GM23338 (cell line): Measurements from ENCODE around the gene ITGA4. TPM values are rescaled to one million over a fixed set of nuclear protein-coding genes. Genes with fewer than 3 reads are reported as not detected.

ENCODE experiments used
- ATAC-seq: fragments of 200-7000 bp; cut with Tn5 transposase; 3 replicates; pipeline ENCODE4 v1.9.1; 2020
- DNase-seq: peaks from one replicate; pipeline ENCODE4 v3.0.0-alpha.2; 2015; ENCODE audit warnings: low spot score
- H2AFZ ChIP-seq: fragments of 200-600 bp; sonication (generic); 2 replicates; pipeline ENCODE4 v1.8.0; 2016; ENCODE audit warnings: antibody characterized with exemption, mild to moderate bottlenecking, moderate library complexity
- H3F3A ChIP-seq: fragments of 200-600 bp; sonication (generic); replicated peaks from 2 replicates; pipeline ENCODE4 v1.8.0; 2017; ENCODE audit warnings: antibody characterized with exemption, mixed run types, low read depth
- H3K27ac ChIP-seq: fragments of 200-600 bp; sonication (generic); 2 replicates; pipeline ENCODE4 v1.6.1; 2016; ENCODE audit warnings: low read depth
- H3K27me3 ChIP-seq: fragments of 200-600 bp; sonication (generic); 2 replicates; pipeline ENCODE4 v1.8.0; 2016; ENCODE audit warnings: mild to moderate bottlenecking, mixed run types, moderate library complexity; ENCODE audit not compliant: insufficient read depth
- H3K36me3 ChIP-seq: fragments of 200-600 bp; sonication (generic); 2 replicates; pipeline ENCODE4 v1.8.0; 2016; ENCODE audit warnings: mild to moderate bottlenecking; ENCODE audit not compliant: insufficient read depth
- H3K4me1 ChIP-seq: fragments of 200-600 bp; sonication (generic); 2 replicates; pipeline ENCODE4 v1.8.0; 2016; ENCODE audit warnings: mild to moderate bottlenecking, moderate library complexity; ENCODE audit not compliant: insufficient read depth
- H3K4me2 ChIP-seq: fragments of 200-600 bp; sonication (generic); 2 replicates; pipeline ENCODE4 v1.7.1; 2017; ENCODE audit warnings: mixed run types
- H3K4me3 ChIP-seq: fragments of 200-600 bp; sonication (generic); 2 replicates; pipeline ENCODE4 v1.6.1; 2016; ENCODE audit warnings: mixed run types
- H3K79me2 ChIP-seq: fragments of 200-600 bp; sonication (generic); replicated peaks from 2 replicates; pipeline ENCODE4 v1.8.0; 2017; ENCODE audit warnings: mild to moderate bottlenecking; ENCODE audit not compliant: insufficient read depth
- H3K9me2 ChIP-seq: fragments of 200-600 bp; sonication (generic); 2 replicates; pipeline ENCODE4 v1.8.0; 2017; ENCODE audit not compliant: insufficient read depth
- H4K20me1 ChIP-seq: fragments of 200-600 bp; sonication (generic); replicated peaks from 2 replicates; pipeline ENCODE4 v1.8.0; 2017; ENCODE audit warnings: mild to moderate bottlenecking; ENCODE audit not compliant: insufficient read depth
- H3K27ac Mint-ChIP-seq: 2 replicates; pipeline ENCODE4 v1.8.0; 2020; ENCODE audit warnings: inconsistent platforms, mild to moderate bottlenecking, moderate library complexity, mixed read lengths
- H3K27me3 Mint-ChIP-seq: 3 replicates; pipeline ENCODE4 v1.8.0; 2022; ENCODE audit warnings: low read depth, mild to moderate bottlenecking, moderate library complexity, mixed read lengths, inconsistent platforms; ENCODE audit not compliant: insufficient read depth, poor library complexity
- H3K36me3 Mint-ChIP-seq: 3 replicates; pipeline ENCODE4 v1.8.0; 2021; ENCODE audit warnings: low read depth, mild to moderate bottlenecking, inconsistent platforms, moderate library complexity, mixed read lengths
- H3K4me1 Mint-ChIP-seq: 3 replicates; pipeline ENCODE4 v1.8.0; 2020; ENCODE audit warnings: mild to moderate bottlenecking, inconsistent platforms, mixed read lengths
- H3K4me3 Mint-ChIP-seq: 3 replicates; pipeline ENCODE4 v1.8.0; 2021; ENCODE audit warnings: moderate library complexity, mild to moderate bottlenecking, inconsistent platforms, mixed read lengths
- H3K9me3 Mint-ChIP-seq: 3 replicates; pipeline ENCODE4 v1.8.0; 2020; ENCODE audit warnings: moderate library complexity, mild to moderate bottlenecking, inconsistent platforms, mixed read lengths
- CREB1 ChIP-seq: fragments of 250-450 bp; sonication (Bioruptor Pico); IDR thresholded peaks from 2 replicates; pipeline ENCODE4 v1.5.0; 2020; ENCODE audit warnings: low read depth, mild to moderate bottlenecking, moderate library complexity
- EZH2 ChIP-seq: fragments of 200-600 bp; sonication (generic); IDR thresholded peaks from one replicate; pipeline ENCODE4 v1.8.0; 2017; ENCODE audit warnings: antibody characterized with exemption, mild to moderate bottlenecking, low read depth; ENCODE audit not compliant: unreplicated experiment
- EZH2phosphoT487 ChIP-seq: fragments of 200-600 bp; sonication (generic); IDR thresholded peaks from one replicate; pipeline ENCODE4 v1.8.1; 2018; ENCODE audit warnings: antibody characterized with exemption; ENCODE audit not compliant: unreplicated experiment
- JUNB ChIP-seq: IDR thresholded peaks from one replicate; pipeline ENCODE4 v1.6.1; 2016; ENCODE audit warnings: antibody characterized with exemption; ENCODE audit not compliant: unreplicated experiment
- NANOG ChIP-seq: IDR thresholded peaks from 2 replicates; pipeline ENCODE4 v1.6.1; 2016; ENCODE audit warnings: antibody characterized with exemption, borderline replicate concordance
- POLR2AphosphoS5 ChIP-seq: IDR thresholded peaks from 2 replicates; pipeline ENCODE4 v1.6.1; 2016; ENCODE audit warnings: antibody characterized with exemption, low read depth
- REST ChIP-seq: IDR thresholded peaks from one replicate; pipeline ENCODE4 v1.6.1; 2018; ENCODE audit warnings: antibody characterized with exemption; ENCODE audit not compliant: unreplicated experiment
- STAT1 ChIP-seq: IDR thresholded peaks from one replicate; pipeline ENCODE4 v1.6.1; 2016; ENCODE audit warnings: antibody characterized with exemption; ENCODE audit not compliant: unreplicated experiment
- ZNF114 ChIP-seq: fragments of 250-450 bp; sonication (Bioruptor Pico); IDR thresholded peaks from 2 replicates; pipeline ENCODE4 v1.5.0; 2020; ENCODE audit warnings: mild to moderate bottlenecking, moderate library complexity
- ZNF331 ChIP-seq: fragments of 250-450 bp; sonication (Bioruptor Pico); IDR thresholded peaks from 2 replicates; pipeline ENCODE4 v1.5.0; 2020; ENCODE audit warnings: low read depth, mild to moderate bottlenecking, moderate library complexity
- polyA plus RNA-seq: library from polyadenylated mRNA; unstranded; fragments of >200 nt; fragmentation: Nextera tagmentation; extraction: Ambion mirVana; gene quantifications from 2 replicates; pipeline ENCODE4 v1.2.1, GENCODE V29; 2016
- total RNA-seq: library from RNA; depleted of rRNA; stranded (reverse); fragments of >200 nt; shearing (Covaris generic); gene quantifications from 2 replicates; pipeline ENCODE4 v1.2.3, GENCODE V29; 2014
- TF ChIP-seq, protein P1 (sequence below), 2 experiments: fragments of 200-600 bp in 1 of 2; sonication (generic) in 1 of 2; conservative IDR thresholded peaks; 2 replicates each; pipeline versions ENCODE4 v1.5.1 to v1.6.1; 2016 to 2017; ENCODE audit warnings: antibody characterized with exemption in 2 of 2, low read depth in 2 of 2, mild to moderate bottlenecking in 2 of 2, moderate library complexity in 1 of 2
- TF ChIP-seq, protein P2 (sequence below): IDR thresholded peaks from 2 replicates; pipeline ENCODE4 v1.6.1; 2016; ENCODE audit warnings: antibody characterized with exemption

ITGA4 gene
- total and polyA plus RNA-seq, 2 experiments from 2014 or later: 1.2 to 4.6 TPM

DNA sequence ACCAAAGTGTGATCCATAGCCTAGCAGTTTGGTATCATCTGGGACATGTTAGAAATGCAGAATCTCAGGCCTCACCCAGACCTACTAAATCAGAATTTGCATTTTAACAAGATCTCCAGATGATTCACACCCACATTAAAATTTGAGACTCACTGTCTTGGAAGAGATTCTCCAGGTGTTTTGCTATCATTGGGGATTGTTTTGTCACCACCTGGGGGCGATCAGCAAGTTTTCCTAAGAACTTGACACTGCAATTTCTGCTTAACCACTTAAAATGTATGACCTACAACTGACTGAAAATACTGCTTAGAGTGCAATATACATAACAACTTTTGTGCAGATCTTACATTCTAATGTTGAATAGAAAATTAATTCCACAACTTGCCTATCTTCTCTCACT, 18.9 kb upstream of the ITGA4 start:
- H3K27ac Mint-ChIP-seq: no peak overlapping the region
- H3K9me3 Mint-ChIP-seq: peaks cover 2% of the 10 kb centered on the region; the same call in 1 of the 3 replicates
- Histone ChIP-seq H3K79me2 (no peaks in the 10 kb centered on the region), H3K4me1 (no peaks in the 10 kb centered on the region), H3F3A (no peaks in the 10 kb centered on the region), H3K27ac (no peak overlapping the region), H3K4me3 (no peak overlapping the region), H3K9me2 (no peaks in the 10 kb centered on the region), H4K20me1 (no peaks in the 10 kb centered on the region), H3K27me3 (no peaks in the 10 kb centered on the region), H2AFZ (no peak overlapping the region), H3K36me3 (no peaks in the 10 kb centered on the region), H3K4me2 (no peak overlapping the region)
- H3K4me1 Mint-ChIP-seq: peaks cover 13% of the 10 kb centered on the region; the same call in 2 of the 3 replicates
- H3K27me3 Mint-ChIP-seq: no peaks in the 10 kb centered on the region
- peak; percentile 67 for DNase-seq
- peaks cover 7% of the 10 kb centered on the region; the same call in 1 of the 3 replicates for H3K36me3 Mint-ChIP-seq
- ATAC-seq: peak; percentile 63
- no peak overlapping the region for H3K4me3 Mint-ChIP-seq
- TF ChIP-seq CREB1 (CRISPR knock-in tag): no peak
- TF ChIP-seq POLR2AphosphoS5: no peak
- no peak for TF ChIP-seq REST
- TF ChIP-seq EZH2phosphoT487: no peak
- no peak for TF ChIP-seq EZH2
- TF ChIP-seq NANOG: no peak
- TF ChIP-seq JUNB: no peak
- TF ChIP-seq, protein P1, sequence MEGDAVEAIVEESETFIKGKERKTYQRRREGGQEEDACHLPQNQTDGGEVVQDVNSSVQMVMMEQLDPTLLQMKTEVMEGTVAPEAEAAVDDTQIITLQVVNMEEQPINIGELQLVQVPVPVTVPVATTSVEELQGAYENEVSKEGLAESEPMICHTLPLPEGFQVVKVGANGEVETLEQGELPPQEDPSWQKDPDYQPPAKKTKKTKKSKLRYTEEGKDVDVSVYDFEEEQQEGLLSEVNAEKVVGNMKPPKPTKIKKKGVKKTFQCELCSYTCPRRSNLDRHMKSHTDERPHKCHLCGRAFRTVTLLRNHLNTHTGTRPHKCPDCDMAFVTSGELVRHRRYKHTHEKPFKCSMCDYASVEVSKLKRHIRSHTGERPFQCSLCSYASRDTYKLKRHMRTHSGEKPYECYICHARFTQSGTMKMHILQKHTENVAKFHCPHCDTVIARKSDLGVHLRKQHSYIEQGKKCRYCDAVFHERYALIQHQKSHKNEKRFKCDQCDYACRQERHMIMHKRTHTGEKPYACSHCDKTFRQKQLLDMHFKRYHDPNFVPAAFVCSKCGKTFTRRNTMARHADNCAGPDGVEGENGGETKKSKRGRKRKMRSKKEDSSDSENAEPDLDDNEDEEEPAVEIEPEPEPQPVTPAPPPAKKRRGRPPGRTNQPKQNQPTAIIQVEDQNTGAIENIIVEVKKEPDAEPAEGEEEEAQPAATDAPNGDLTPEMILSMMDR (conservative IDR thresholded peaks at IDR 0.05; ENCODE audit: low read depth in 2 of 2): peak; percentile 62

DNA sequence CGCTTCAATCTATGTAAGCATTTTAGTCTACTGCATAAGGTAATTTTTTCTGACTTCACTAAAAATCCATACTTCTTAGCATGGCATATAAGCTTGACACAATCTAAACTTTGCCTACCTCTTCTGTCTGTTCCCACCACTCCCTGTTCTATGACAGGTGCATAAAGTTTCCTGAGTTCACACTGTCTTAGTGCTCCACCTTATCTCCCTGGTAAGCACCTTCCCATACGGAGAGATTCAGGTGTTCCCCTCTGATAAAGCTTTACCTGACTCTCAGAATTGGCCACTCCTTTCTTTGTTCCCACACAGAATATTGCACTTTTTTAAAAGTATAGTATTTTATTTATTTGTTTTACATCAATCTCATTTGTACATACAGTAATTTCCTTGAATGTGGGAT, 16.8 kb upstream of the ITGA4 start:
- Histone ChIP-seq H3F3A (no peaks in the 10 kb centered on the region), H3K4me3 (no peak overlapping the region), H3K36me3 (no peaks in the 10 kb centered on the region), H2AFZ (no peak overlapping the region), H3K27ac (no peak overlapping the region), H3K4me2 (no peak overlapping the region), H3K79me2 (no peaks in the 10 kb centered on the region), H4K20me1 (no peaks in the 10 kb centered on the region), H3K27me3 (no peaks in the 10 kb centered on the region), H3K9me2 (no peaks in the 10 kb centered on the region), H3K4me1 (no peaks in the 10 kb centered on the region)
- Mint-ChIP-seq H3K4me3 (no peak overlapping the region), H3K27me3 (no peaks in the 10 kb centered on the region), H3K4me1 (peaks cover 13% of the 10 kb centered on the region; the same call in 2 of the 3 replicates), H3K9me3 (no peaks in the 10 kb centered on the region), H3K27ac (no peak overlapping the region), H3K36me3 (no peaks in the 10 kb centered on the region)
- no peak for DNase-seq
- no peak for ATAC-seq
- TF ChIP-seq ZNF331 (CRISPR knock-in tag): no peak
- TF ChIP-seq, protein P1 (conservative IDR thresholded peaks at IDR 0.05; ENCODE audit: low read depth in 2 of 2): no peak
- TF ChIP-seq REST: no peak
- TF ChIP-seq, protein P2, sequence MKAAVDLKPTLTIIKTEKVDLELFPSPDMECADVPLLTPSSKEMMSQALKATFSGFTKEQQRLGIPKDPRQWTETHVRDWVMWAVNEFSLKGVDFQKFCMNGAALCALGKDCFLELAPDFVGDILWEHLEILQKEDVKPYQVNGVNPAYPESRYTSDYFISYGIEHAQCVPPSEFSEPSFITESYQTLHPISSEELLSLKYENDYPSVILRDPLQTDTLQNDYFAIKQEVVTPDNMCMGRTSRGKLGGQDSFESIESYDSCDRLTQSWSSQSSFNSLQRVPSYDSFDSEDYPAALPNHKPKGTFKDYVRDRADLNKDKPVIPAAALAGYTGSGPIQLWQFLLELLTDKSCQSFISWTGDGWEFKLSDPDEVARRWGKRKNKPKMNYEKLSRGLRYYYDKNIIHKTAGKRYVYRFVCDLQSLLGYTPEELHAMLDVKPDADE: no peak
- TF ChIP-seq POLR2AphosphoS5: no peak
- no peak for TF ChIP-seq ZNF114 (CRISPR knock-in tag)
- no peak for TF ChIP-seq STAT1
